HG02642 (cell line): ENCODE measurements around the gene CELSR2.

Experiments used
- ATAC-seq: cut with Tn5 transposase; IDR thresholded peaks from one replicate; pipeline ENCODE4 v1.9.1; 2021; ENCODE audit warnings: mild to moderate bottlenecking; ENCODE audit not compliant: unreplicated experiment, poor library complexity

CELSR2 gene

GRCh38 chr1:109251277-109252166 is 2.2 kb downstream of the CELSR2 start:
- ATAC-seq = no peak

DNA sequence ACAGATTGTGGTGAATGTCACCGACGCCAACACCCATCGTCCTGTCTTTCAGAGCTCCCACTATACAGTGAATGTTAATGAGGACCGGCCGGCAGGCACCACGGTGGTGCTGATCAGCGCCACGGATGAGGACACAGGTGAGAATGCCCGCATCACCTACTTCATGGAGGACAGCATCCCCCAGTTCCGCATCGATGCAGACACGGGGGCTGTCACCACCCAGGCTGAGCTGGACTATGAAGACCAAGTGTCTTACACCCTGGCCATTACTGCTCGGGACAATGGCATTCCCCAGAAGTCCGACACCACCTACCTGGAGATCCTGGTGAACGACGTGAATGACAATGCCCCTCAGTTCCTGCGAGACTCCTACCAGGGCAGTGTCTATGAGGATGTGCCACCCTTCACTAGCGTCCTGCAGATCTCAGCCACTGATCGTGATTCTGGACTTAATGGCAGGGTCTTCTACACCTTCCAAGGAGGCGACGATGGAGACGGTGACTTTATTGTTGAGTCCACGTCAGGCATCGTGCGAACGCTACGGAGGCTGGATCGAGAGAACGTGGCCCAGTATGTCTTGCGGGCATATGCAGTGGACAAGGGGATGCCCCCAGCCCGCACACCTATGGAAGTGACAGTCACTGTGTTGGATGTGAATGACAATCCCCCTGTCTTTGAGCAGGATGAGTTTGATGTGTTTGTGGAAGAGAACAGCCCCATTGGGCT is 3.0 kb downstream of the CELSR2 start:
- ATAC-seq = no peak

DNA sequence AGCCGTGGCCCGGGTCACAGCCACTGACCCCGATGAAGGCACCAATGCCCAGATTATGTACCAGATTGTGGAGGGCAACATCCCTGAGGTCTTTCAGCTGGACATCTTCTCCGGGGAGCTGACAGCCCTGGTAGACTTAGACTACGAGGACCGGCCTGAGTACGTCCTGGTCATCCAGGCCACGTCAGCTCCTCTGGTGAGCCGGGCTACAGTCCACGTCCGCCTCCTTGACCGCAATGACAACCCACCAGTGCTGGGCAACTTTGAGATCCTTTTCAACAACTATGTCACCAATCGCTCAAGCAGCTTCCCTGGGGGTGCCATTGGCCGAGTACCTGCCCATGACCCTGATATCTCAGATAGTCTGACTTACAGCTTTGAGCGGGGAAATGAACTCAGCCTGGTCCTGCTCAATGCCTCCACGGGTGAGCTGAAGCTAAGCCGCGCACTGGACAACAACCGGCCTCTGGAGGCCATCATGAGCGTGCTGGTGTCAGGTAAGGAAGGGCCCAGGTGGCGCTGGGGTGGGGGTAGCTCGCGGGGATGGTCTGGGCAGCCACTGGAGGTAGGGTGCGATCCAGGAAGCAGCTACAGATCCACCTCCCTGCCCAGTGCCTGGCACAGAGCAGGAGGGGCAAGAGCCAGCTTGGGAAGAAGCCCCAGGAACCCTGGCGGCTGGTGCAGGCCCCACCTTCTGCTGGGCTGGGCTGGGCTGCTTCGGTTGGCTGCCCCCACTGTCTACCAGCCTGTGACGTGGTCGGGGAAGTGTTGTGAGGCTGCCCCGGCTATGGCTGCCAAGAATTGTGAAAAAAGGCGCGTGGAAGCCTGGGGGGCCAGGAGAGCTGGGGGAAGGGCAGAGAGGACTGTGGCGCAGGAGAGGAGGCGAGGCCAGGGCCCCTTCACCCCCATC is 3.8 kb downstream of the CELSR2 start:
- no peak for ATAC-seq

DNA sequence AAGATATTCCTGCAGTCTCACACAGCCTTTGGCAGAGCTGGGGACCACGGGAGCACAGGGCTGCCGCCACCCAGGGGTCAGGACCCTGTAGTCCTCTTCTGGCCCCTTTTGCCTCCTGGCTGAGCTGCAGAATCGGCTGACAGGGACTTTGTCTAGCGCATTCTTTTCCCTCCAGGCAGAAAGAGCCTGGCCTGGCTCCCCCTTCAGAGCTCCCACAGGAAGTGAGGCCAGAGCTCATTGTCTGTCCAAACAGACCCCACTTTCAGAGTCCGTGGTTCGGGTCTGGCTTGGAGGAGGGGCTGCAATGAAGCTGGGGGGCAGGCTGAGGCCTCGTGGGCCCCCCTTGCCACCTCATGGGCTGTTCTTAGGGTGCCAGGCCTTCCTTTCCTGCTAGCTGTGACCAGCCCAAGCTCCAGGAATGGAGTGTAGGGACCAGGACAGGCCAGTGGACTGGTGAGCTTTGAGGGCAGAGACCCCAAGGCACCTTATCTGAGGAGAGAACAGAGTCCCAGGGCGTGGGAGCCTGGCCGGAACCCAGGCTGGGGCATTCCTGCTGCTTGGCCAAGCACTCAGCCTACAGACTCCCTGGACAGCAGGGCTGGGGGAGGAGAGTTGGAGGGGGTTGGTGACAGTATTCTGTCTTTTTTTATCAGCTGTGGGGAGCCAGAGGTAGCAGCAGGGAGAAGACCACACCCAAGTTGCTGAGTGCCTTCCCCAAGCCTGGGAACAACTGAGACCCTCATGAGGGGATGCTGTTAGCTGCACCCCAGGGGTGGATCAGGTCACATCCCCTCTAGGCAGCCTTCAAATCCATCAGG is 4.7 kb downstream of the CELSR2 start:
- no peak for ATAC-seq

DNA sequence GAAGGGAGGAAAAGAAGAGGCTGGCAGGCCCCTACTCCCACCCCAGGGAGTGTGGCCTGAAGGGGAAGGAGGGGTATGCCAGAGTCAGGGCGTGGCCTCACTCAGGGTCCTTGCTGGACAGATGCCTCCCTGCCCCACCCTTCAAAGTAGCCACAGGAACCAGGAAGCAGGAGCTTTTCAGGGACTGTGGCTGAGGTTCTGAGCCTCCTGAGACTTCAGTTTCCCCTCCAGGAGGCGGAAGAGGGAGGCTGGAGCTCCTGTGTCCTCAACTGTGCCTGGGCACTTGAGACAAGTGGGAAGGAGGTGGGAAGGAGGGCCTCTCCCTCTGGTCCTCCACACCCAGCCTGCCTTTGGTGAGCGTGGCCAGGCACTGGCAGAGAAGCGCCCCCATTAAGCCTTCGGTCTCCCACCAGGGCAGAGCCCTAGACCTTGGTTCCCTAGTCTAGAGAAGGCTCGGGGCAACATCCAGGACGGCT is 5.3 kb downstream of the CELSR2 start:
- ATAC-seq = no peak

DNA sequence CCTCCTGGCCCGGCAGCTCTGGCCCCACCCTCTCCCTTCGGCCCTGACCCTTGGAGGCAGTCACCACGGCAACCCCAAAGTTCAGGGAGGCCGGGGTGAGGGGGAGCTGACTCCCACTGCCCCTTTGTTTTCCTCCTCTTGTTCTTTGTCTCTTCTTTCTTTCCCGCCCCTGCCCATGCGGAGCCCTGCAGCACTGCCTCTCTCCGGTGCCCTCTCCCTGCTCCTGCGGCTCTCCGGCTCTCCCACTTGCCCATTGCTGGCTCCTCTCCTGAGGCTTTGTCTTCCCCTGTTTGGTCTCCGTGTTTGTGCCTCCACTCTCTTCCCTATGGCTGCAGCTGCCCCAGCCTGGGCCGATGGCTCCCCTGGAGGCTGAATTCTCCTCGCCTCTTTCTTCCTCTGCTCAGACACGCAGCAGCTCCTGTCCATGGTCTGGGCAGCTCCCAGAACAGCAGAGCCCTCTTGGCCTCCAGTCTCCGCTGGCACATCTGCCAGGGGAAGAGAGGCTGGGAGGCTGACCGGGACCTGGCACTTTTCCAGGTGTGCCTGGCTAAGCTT is 5.8 kb downstream of the CELSR2 start:
- no peak for ATAC-seq

- ATAC-seq = no peak
These were observed 6.3 kb downstream of the CELSR2 start for GRCh38 chr1:109255678-109256077.

- ATAC-seq = no peak
These were observed 6.7 kb downstream of the CELSR2 start for GRCh38 chr1:109256085-109256484.

DNA sequence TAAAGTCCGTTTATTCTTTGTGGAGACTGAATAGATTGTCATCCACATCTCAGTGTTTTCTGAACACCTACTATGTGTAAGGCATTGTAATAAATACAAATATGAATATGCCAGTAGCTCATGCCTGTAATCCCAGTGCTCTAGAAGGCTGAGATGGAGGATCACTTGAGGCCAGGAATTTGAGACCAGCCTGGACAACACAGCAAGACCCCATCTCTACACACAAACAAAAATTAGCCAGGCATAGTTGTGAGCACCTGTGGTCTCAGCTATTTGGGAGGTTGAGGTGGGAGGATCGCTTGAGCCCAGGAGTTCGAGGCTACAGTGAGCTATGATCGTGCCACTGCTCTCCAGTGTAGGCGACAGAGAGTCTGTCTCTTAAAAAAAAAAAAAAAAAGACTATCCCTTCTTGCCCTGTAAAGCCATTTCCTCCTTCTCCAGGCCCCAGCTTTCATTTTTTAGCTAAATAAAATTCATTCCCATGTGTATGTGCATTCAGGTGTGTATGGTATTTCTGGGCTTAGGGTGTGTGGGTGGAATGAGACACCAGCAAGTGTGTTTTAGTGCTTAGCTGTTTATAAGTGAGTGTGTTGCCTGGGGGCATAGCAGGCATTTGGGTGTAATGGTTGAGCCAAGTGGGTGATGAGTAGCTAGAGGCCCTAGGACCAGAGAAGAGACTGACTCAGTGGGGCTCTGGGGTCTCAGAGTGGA is 7.8 kb downstream of the CELSR2 start:
- ATAC-seq = no peak

GRCh38 chr1:109257682-109258421 is 8.5 kb downstream of the CELSR2 start:
- ATAC-seq = no peak

GRCh38 chr1:109258481-109259466 is 9.4 kb downstream of the CELSR2 start:
- no peak for ATAC-seq

GRCh38 chr1:109259674-109260557 is 10.6 kb downstream of the CELSR2 start:
- ATAC-seq = no peak

DNA sequence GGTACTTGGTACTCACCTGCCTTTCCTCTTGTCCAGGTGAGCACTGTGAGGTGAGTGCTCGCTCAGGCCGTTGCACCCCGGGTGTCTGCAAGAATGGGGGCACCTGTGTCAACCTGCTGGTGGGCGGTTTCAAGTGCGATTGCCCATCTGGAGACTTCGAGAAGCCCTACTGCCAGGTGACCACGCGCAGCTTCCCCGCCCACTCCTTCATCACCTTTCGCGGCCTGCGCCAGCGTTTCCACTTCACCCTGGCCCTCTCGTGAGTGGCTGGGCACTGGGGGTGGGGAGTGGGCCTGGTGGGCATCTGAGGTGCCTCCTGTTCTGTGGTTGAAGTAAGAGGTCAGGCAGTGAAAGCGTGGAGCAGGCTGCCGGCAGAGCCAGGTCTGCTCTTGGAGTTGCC is 11.7 kb downstream of the CELSR2 start:
- ATAC-seq = no peak

- ATAC-seq = no peak
These were observed 12.2 kb downstream of the CELSR2 start for GRCh38 chr1:109261578-109261977.

DNA sequence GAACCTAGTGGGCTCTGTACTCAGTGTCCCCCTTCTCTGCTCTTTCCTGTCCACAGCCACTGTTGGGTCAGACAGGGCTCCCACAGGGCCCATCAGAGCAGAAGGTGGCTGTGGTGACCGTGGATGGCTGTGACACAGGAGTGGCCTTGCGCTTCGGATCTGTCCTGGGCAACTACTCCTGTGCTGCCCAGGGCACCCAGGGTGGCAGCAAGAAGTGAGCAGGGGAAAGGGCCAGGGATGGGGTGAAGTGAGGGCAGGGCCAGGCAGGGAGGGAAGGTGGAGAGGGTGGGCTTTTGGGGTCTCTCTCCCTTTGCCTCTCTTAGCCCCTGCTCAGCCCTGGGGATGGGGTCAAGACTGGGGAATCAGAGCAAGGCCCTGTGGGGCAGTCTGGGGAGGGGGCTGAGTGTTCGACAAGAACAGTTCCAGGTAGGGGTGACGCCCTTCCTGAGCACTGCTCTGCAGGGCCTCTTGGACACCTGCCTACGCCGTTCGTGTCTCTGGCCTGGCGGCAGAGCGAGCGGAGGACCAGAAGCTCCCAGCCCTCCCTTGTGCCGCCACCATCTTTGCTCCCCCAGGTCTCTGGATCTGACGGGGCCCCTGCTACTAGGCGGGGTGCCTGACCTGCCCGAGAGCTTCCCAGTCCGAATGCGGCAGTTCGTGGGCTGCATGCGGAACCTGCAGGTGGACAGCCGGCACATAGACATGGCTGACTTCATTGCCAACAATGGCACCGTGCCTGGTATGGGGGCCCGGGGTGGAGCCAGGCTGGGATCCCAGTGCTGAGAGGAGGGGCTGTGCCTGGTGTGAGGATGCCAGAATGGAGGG is 13.1 kb downstream of the CELSR2 start:
- ATAC-seq = no peak
